Ovary (tissue), 3 donors: ENCODE results near the gene LIMS2.

ENCODE experiments used
- EP300 ChIP-seq: sonication (generic); formaldehyde crosslinking; IDR thresholded peaks from one replicate; pipeline ENCODE4 v1.6.1; 2017; ENCODE audit warnings: antibody characterized with exemption
- POLR2A ChIP-seq: fragments of 450-650 bp; IDR thresholded peaks from one replicate; pipeline ENCODE4 v1.6.1; 2017; ENCODE audit warnings: antibody characterized with exemption, mild to moderate bottlenecking, moderate library complexity
- TF ChIP-seq, protein P1 (sequence below), 3 donors: fragments of 450-650 bp in 2 of 3; fragments of 200-600 bp in 1 of 3; IDR thresholded peaks; one replicate each; pipeline versions ENCODE4 v1.5.1 to v1.8.0; 2016 to 2022; ENCODE audit warnings: antibody characterized with exemption in 3 of 3, mild to moderate bottlenecking in 1 of 3
- donor health status: DM: no; HTN: no; CAD: no.

DNA sequence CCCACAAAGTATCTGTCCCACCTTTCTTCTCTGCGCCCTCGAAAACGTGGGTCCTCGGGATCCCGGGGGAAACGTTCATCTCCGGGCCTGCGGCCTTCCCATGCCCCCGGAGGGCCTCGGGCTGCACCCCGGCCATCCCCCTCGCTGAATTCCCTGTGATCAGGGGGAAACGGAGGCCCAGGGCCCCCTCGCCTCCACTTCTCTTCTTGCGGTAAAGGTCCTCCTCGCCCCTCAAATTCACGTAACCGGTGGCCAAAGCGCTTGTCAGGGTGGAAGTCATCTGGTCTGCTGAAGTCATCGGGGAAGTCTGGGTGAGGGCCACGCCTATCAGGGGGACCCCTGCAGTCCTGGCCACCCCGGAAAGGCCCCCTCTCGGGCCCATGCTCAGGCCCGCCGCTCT is 38.2 kb upstream of the LIMS2 start:
- TF ChIP-seq, protein P1, sequence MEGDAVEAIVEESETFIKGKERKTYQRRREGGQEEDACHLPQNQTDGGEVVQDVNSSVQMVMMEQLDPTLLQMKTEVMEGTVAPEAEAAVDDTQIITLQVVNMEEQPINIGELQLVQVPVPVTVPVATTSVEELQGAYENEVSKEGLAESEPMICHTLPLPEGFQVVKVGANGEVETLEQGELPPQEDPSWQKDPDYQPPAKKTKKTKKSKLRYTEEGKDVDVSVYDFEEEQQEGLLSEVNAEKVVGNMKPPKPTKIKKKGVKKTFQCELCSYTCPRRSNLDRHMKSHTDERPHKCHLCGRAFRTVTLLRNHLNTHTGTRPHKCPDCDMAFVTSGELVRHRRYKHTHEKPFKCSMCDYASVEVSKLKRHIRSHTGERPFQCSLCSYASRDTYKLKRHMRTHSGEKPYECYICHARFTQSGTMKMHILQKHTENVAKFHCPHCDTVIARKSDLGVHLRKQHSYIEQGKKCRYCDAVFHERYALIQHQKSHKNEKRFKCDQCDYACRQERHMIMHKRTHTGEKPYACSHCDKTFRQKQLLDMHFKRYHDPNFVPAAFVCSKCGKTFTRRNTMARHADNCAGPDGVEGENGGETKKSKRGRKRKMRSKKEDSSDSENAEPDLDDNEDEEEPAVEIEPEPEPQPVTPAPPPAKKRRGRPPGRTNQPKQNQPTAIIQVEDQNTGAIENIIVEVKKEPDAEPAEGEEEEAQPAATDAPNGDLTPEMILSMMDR (IDR thresholded peaks at IDR 0.05), result no peak
- no peak for TF ChIP-seq POLR2A
- no peak for TF ChIP-seq EP300
